Measurements from ENCODE around the gene COL4A6. TPM values are rescaled to one million over a fixed set of nuclear protein-coding genes. Genes with fewer than 3 reads are reported as not detected.

COL4A6 gene
- total RNA-seq, 2 experiments from 2014 or later: not detected

GRCh38 chrX:108169768-108170167 lies 268.5 kb downstream of the COL4A6 start:
- POLR2A ChIA-PET: no interaction called here
- intact Hi-C loops (cut with micrococcal nuclease; ENCODE audit: unreplicated experiment): no loop called here
- H3K4me1 ChIP-seq (ENCODE audit: insufficient read depth, low read length, poor library complexity, severe bottlenecking): no peaks in the 10 kb centered on the region
- H3K79me2 ChIP-seq (ENCODE audit: insufficient read depth, low read depth, low read length): no peaks in the 10 kb centered on the region
- no peak for TF ChIP-seq EZH2phosphoT487 (IDR thresholded peaks at IDR 0.05; ENCODE audit: borderline replicate concordance, low read depth, low read length)
- TF ChIP-seq, protein P1, sequence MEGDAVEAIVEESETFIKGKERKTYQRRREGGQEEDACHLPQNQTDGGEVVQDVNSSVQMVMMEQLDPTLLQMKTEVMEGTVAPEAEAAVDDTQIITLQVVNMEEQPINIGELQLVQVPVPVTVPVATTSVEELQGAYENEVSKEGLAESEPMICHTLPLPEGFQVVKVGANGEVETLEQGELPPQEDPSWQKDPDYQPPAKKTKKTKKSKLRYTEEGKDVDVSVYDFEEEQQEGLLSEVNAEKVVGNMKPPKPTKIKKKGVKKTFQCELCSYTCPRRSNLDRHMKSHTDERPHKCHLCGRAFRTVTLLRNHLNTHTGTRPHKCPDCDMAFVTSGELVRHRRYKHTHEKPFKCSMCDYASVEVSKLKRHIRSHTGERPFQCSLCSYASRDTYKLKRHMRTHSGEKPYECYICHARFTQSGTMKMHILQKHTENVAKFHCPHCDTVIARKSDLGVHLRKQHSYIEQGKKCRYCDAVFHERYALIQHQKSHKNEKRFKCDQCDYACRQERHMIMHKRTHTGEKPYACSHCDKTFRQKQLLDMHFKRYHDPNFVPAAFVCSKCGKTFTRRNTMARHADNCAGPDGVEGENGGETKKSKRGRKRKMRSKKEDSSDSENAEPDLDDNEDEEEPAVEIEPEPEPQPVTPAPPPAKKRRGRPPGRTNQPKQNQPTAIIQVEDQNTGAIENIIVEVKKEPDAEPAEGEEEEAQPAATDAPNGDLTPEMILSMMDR (conservative IDR thresholded peaks at IDR 0.05; ENCODE audit: low read length): no peak
- no peak overlapping the region for H3K27ac ChIP-seq (ENCODE audit: low read depth, low read length, poor library complexity, severe bottlenecking)
- H3K4me2 ChIP-seq (ENCODE audit: low read length): no peak overlapping the region
- DNase-seq (ENCODE audit: low spot score): no peak
- CTCF ChIA-PET (ENCODE audit: unreplicated experiment): no interaction called here
- H3K4me3 ChIP-seq (ENCODE audit: low read depth, low read length, poor library complexity, severe bottlenecking): no peak overlapping the region
- BruUV-seq (replicated peaks): no TSS peak
- H3K9me3 ChIP-seq (ENCODE audit: low read length): no peaks in the 10 kb centered on the region
- H2AFZ ChIP-seq (ENCODE audit: low read length): no peak overlapping the region
- H3K9me2 ChIP-seq (ENCODE audit: insufficient read depth, low read length): no peaks in the 10 kb centered on the region
- H3K36me3 ChIP-seq (ENCODE audit: insufficient read depth, low read length): no peaks in the 10 kb centered on the region
- no peaks in the 10 kb centered on the region for H4K20me1 ChIP-seq (ENCODE audit: insufficient read depth, low read length)

GRCh38 chrX:108168961-108169740 lies 269.1 kb downstream of the COL4A6 start:
- H2AFZ ChIP-seq (ENCODE audit: low read length): no peak overlapping the region
- no peaks in the 10 kb centered on the region for H3K36me3 ChIP-seq (ENCODE audit: insufficient read depth, low read length)
- H3K4me3 ChIP-seq (ENCODE audit: low read depth, low read length, poor library complexity, severe bottlenecking): no peak overlapping the region
- TF ChIP-seq EZH2phosphoT487 (IDR thresholded peaks at IDR 0.05; ENCODE audit: borderline replicate concordance, low read depth, low read length): no peak
- TF ChIP-seq, protein P1 (conservative IDR thresholded peaks at IDR 0.05; ENCODE audit: low read length): no peak
- no peak for DNase-seq (ENCODE audit: low spot score)
- no peak overlapping the region for H3K4me2 ChIP-seq (ENCODE audit: low read length)
- POLR2A ChIA-PET: no interaction called here
- BruUV-seq (replicated peaks): no TSS peak
- no peaks in the 10 kb centered on the region for H3K4me1 ChIP-seq (ENCODE audit: insufficient read depth, low read length, poor library complexity, severe bottlenecking)
- no peak overlapping the region for H3K27ac ChIP-seq (ENCODE audit: low read depth, low read length, poor library complexity, severe bottlenecking)
- H3K79me2 ChIP-seq (ENCODE audit: insufficient read depth, low read depth, low read length): no peaks in the 10 kb centered on the region
- H4K20me1 ChIP-seq (ENCODE audit: insufficient read depth, low read length): no peaks in the 10 kb centered on the region
- CTCF ChIA-PET (ENCODE audit: unreplicated experiment): no interaction called here
- no peaks in the 10 kb centered on the region for H3K9me2 ChIP-seq (ENCODE audit: insufficient read depth, low read length)
- intact Hi-C loops (cut with micrococcal nuclease; ENCODE audit: unreplicated experiment): no loop called here
- H3K9me3 ChIP-seq (ENCODE audit: low read length): no peaks in the 10 kb centered on the region

- BruUV-seq (replicated peaks): no TSS peak
- CTCF ChIA-PET (ENCODE audit: unreplicated experiment): no interaction called here
- intact Hi-C loops (cut with micrococcal nuclease; ENCODE audit: unreplicated experiment): no loop called here
Observed at GRCh38 chrX:108167211-108167872, 270.9 kb downstream of the COL4A6 start.

More at GRCh38 chrX:108167211-108167872, 270.9 kb downstream of the COL4A6 start:
- Histone ChIP-seq H3K36me3 (ENCODE audit: insufficient read depth, low read length) (no peaks in the 10 kb centered on the region), H3K4me2 (ENCODE audit: low read length) (no peak overlapping the region), H3K4me3 (ENCODE audit: low read depth, low read length, poor library complexity, severe bottlenecking) (no peak overlapping the region), H3K27ac (ENCODE audit: low read depth, low read length, poor library complexity, severe bottlenecking) (no peak overlapping the region), H3K4me1 (ENCODE audit: insufficient read depth, low read length, poor library complexity, severe bottlenecking) (no peaks in the 10 kb centered on the region), H3K9me3 (ENCODE audit: low read length) (no peaks in the 10 kb centered on the region), H4K20me1 (ENCODE audit: insufficient read depth, low read length) (no peaks in the 10 kb centered on the region), H3K9me2 (ENCODE audit: insufficient read depth, low read length) (no peaks in the 10 kb centered on the region), H2AFZ (ENCODE audit: low read length) (no peak overlapping the region), H3K79me2 (ENCODE audit: insufficient read depth, low read depth, low read length) (no peaks in the 10 kb centered on the region)
- TF ChIP-seq, protein P1 (conservative IDR thresholded peaks at IDR 0.05; ENCODE audit: low read length): no peak
- no peak for TF ChIP-seq EZH2phosphoT487 (IDR thresholded peaks at IDR 0.05; ENCODE audit: borderline replicate concordance, low read depth, low read length)
- POLR2A ChIA-PET: interaction anchor here (0.6 kb wide), 1 partner anchor 96 kb away, joined by 3 read pairs; no protein-coding TSS in a partner anchor
- no peak for DNase-seq (ENCODE audit: low spot score)

Data from OCI-LY7 (cell line).